ENCODE measurements around the gene GPA33.
"Not testable (repeated sequence)": the region's sequence is repeated elsewhere in the genome, so short reads cannot be mapped to it uniquely, and the experiment has no call there.

Gene GPA33

DNA sequence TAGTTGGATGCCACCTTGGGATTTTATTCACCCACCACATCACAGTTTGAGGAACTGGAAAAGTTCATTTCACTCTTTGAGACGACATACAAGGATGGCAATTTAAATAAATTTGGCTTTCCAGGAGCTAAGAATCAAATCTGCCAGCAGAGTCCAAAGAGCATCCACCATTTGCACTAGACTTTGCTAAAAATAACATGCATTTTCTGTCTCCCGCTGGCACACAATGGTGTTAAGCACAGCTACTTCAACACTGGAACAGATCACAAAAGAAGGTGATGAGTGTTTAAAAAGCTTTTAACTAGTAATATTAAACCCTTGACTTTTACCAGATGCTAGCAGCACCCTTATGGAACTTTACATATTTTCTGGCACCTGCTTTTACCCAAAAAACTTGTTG is 56.5 kb downstream of the GPA33 start:
- TF ChIP-seq EZH2phosphoT487 (IDR thresholded peaks at IDR 0.05; ENCODE audit: borderline replicate concordance, low read length), result no peak
- TF ChIP-seq, protein P1, sequence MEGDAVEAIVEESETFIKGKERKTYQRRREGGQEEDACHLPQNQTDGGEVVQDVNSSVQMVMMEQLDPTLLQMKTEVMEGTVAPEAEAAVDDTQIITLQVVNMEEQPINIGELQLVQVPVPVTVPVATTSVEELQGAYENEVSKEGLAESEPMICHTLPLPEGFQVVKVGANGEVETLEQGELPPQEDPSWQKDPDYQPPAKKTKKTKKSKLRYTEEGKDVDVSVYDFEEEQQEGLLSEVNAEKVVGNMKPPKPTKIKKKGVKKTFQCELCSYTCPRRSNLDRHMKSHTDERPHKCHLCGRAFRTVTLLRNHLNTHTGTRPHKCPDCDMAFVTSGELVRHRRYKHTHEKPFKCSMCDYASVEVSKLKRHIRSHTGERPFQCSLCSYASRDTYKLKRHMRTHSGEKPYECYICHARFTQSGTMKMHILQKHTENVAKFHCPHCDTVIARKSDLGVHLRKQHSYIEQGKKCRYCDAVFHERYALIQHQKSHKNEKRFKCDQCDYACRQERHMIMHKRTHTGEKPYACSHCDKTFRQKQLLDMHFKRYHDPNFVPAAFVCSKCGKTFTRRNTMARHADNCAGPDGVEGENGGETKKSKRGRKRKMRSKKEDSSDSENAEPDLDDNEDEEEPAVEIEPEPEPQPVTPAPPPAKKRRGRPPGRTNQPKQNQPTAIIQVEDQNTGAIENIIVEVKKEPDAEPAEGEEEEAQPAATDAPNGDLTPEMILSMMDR (IDR thresholded peaks at IDR 0.05; ENCODE audit: low read depth, low read length, poor library complexity, severe bottlenecking), result no peak
- Histone ChIP-seq H3K9me2 (replicated peaks; ENCODE audit: control insufficient read depth, low read length) (no peaks in the 10 kb centered on the region), H4K20me1 (ENCODE audit: control insufficient read depth, insufficient read depth, low read depth, low read length) (no peaks in the 10 kb centered on the region), H3K4me3 (ENCODE audit: low read length) (no peak overlapping the region), H3K4me2 (ENCODE audit: low read length) (no peak overlapping the region), H3K9me3 (ENCODE audit: control insufficient read depth, insufficient read depth, low read length) (no peaks in the 10 kb centered on the region), H3F3A (ENCODE audit: control insufficient read depth, insufficient read depth) (no peaks in the 10 kb centered on the region), H3K27ac (ENCODE audit: low read depth, low read length) (no peak overlapping the region), H3K36me3 (ENCODE audit: control insufficient read depth, low read length) (no peaks in the 10 kb centered on the region), H3K27me3 (ENCODE audit: control insufficient read depth, low read length) (peaks cover 24% of the 10 kb centered on the region), H3K79me2 (ENCODE audit: control insufficient read depth, low read length) (no peaks in the 10 kb centered on the region), H3K4me1 (ENCODE audit: control insufficient read depth, low read length) (no peaks in the 10 kb centered on the region)

DNA sequence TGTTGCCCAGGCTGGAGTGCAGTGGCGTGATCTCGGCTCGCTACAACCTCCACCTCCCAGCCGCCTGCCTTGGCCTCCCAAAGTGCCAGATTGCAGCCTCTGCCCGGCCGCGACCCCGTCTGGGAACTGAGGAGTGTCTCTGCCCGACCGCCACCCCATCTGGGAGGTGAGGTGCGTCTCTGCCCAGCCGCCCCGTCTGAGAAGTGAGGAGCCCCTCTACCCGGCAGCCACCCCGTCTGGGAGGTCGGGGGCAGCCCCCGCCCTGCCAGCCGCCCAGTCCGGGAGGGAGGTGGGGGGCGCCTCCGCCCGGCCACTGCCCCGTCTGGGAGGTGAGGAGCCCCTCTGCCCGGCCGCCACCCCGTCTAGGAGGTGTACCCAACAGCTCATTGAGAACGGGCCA is 60.6 kb downstream of the GPA33 start:
- not testable (repeated sequence) for H3K36me3 ChIP-seq (ENCODE audit: control insufficient read depth, low read length); H3K27me3 ChIP-seq (ENCODE audit: control insufficient read depth, low read length); H3K4me1 ChIP-seq (ENCODE audit: control insufficient read depth, low read length); H3F3A ChIP-seq (ENCODE audit: control insufficient read depth, insufficient read depth); H3K4me3 ChIP-seq (ENCODE audit: low read length); H3K27ac ChIP-seq (ENCODE audit: low read depth, low read length); H4K20me1 ChIP-seq (ENCODE audit: control insufficient read depth, insufficient read depth, low read depth, low read length); H3K79me2 ChIP-seq (ENCODE audit: control insufficient read depth, low read length); H3K9me2 ChIP-seq (replicated peaks; ENCODE audit: control insufficient read depth, low read length); H3K9me3 ChIP-seq (ENCODE audit: control insufficient read depth, insufficient read depth, low read length); H3K4me2 ChIP-seq (ENCODE audit: low read length)

DNA sequence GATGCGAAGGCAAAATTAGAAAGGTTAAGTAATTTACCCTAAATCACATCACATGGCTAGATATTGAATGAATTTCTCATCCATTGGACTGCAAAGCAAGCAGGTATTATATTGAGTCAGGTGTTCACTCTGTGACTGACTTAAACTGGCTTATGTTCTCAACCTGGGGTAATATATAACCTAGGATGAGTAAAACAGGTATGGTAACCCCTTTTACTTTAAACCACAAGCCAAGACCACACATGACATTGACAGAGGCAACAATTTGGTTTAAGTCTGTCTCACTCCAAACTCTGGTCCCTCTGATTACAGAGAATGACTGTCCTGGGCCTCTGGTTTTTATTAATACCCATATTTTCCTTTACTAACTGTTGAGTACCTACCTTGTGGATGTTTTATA is 67.8 kb downstream of the GPA33 start:
- no peaks in the 10 kb centered on the region for H3F3A ChIP-seq (ENCODE audit: control insufficient read depth, insufficient read depth)
- H3K4me3 ChIP-seq (ENCODE audit: low read length), result no peak overlapping the region
- no peaks in the 10 kb centered on the region for H3K4me1 ChIP-seq (ENCODE audit: control insufficient read depth, low read length)
- no peak overlapping the region for H3K27ac ChIP-seq (ENCODE audit: low read depth, low read length)
- H3K4me2 ChIP-seq (ENCODE audit: low read length), result no peak overlapping the region
- TF ChIP-seq EZH2phosphoT487 (IDR thresholded peaks at IDR 0.05; ENCODE audit: borderline replicate concordance, low read length), result no peak
- TF ChIP-seq, protein P1 (IDR thresholded peaks at IDR 0.05; ENCODE audit: low read depth, low read length, poor library complexity, severe bottlenecking), result no peak
- H4K20me1 ChIP-seq (ENCODE audit: control insufficient read depth, insufficient read depth, low read depth, low read length), result no peaks in the 10 kb centered on the region
- no peaks in the 10 kb centered on the region for H3K79me2 ChIP-seq (ENCODE audit: control insufficient read depth, low read length)
- no peaks in the 10 kb centered on the region for H3K9me2 ChIP-seq (replicated peaks; ENCODE audit: control insufficient read depth, low read length)
- no peaks in the 10 kb centered on the region for H3K36me3 ChIP-seq (ENCODE audit: control insufficient read depth, low read length)
- H3K27me3 ChIP-seq (ENCODE audit: control insufficient read depth, low read length), result peaks cover 3% of the 10 kb centered on the region; the same call in 1 of the 2 replicates
- H3K9me3 ChIP-seq (ENCODE audit: control insufficient read depth, insufficient read depth, low read length), result no peaks in the 10 kb centered on the region

DNA sequence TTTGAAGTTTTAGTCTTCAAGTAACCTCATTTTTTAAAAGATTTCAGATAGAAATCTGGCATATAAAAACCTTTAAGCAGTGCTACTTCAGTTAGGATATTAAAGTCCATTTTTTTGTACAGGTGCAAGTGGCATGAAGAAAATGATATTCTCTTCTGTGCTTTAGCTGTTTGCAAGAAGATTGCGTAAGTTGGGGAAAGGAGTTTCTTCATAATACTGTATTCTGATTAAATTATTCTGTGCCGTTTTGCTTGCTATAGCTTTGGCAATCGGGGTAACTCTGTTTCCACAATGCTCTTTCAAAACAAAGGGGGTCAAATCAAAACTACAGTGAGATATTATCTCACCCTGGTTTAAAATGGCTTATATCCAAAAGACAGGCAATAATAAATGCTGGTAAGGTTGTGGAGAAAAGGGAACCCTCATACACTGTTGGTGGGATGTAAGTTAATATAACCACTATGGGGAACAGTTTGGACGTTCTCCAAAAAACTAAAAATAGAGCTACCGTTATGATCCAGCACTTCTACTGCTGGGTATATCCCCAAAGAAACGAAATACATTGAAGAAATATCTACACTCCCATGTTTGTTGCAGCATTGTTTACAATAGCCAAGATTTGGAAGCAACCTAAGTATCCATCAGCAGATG is 74.0 kb downstream of the GPA33 start:
- no peaks in the 10 kb centered on the region for H3F3A ChIP-seq (ENCODE audit: control insufficient read depth, insufficient read depth)
- H3K27me3 ChIP-seq (ENCODE audit: control insufficient read depth, low read length), result peaks cover 7% of the 10 kb centered on the region; the same call in 1 of the 2 replicates
- H3K9me3 ChIP-seq (ENCODE audit: control insufficient read depth, insufficient read depth, low read length), result no peaks in the 10 kb centered on the region
- no peaks in the 10 kb centered on the region for H3K79me2 ChIP-seq (ENCODE audit: control insufficient read depth, low read length)
- no peak for TF ChIP-seq EZH2phosphoT487 (IDR thresholded peaks at IDR 0.05; ENCODE audit: borderline replicate concordance, low read length)
- TF ChIP-seq, protein P1 (IDR thresholded peaks at IDR 0.05; ENCODE audit: low read depth, low read length, poor library complexity, severe bottlenecking), result no peak
- H3K27ac ChIP-seq (ENCODE audit: low read depth, low read length), result no peak overlapping the region
- H4K20me1 ChIP-seq (ENCODE audit: control insufficient read depth, insufficient read depth, low read depth, low read length), result no peaks in the 10 kb centered on the region
- no peaks in the 10 kb centered on the region for H3K9me2 ChIP-seq (replicated peaks; ENCODE audit: control insufficient read depth, low read length)
- H3K4me1 ChIP-seq (ENCODE audit: control insufficient read depth, low read length), result no peaks in the 10 kb centered on the region
- no peaks in the 10 kb centered on the region for H3K36me3 ChIP-seq (ENCODE audit: control insufficient read depth, low read length)
- H3K4me3 ChIP-seq (ENCODE audit: low read length), result no peak overlapping the region
- no peak overlapping the region for H3K4me2 ChIP-seq (ENCODE audit: low read length)
